Fibroblast of skin of scalp (primary cell): ENCODE results near the gene CPTP.
"Not testable (repeated sequence)": the region's sequence is repeated elsewhere in the genome, so short reads cannot be mapped to it uniquely, and the experiment has no call there.

Experiments used
- DNase-seq: peaks from one replicate; pipeline ENCODE4 v3.0.0-alpha.2; 2013

CPTP gene

GRCh38 chr1:1352786-1353388 is 28.3 kb downstream of the CPTP start:
- no peak for DNase-seq

DNA sequence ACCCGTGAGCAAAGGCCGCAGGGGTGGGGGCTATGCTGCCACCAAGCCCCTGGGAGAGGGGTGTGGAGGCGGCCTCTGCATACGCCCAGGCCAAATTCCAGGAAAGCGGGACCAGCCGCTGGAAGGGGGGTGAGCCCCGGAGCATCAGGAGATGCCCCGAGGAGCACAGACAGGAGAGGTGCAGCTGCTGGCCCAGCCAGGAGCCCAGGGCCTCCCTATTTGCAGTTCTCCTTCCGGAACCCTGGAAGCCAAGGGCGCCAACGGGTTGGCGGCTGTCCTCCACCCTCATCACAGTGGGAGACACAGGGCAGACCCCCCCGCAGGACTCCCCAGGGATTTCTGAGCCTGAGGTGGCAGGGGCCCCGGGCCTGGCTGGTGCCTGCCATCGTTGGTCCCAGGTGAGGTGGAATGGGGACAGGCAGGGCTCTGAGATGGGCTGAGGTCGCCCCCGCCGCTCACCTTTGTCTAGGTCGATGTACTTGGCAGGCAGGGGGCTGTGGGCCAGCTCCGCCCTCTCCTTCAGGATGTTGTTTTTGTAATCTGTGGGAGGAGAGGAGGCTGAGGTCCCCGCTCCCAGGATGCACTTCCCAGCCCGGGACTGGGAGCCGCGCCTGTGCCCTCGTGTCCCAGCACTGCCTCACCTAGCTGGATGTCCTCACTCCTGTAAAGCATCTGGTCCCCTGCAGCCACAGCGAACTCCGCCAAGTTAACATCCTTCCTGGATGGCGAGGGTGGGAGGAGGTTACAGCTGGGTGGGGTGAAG is 29.0 kb downstream of the CPTP start:
- no peak for DNase-seq

DNA sequence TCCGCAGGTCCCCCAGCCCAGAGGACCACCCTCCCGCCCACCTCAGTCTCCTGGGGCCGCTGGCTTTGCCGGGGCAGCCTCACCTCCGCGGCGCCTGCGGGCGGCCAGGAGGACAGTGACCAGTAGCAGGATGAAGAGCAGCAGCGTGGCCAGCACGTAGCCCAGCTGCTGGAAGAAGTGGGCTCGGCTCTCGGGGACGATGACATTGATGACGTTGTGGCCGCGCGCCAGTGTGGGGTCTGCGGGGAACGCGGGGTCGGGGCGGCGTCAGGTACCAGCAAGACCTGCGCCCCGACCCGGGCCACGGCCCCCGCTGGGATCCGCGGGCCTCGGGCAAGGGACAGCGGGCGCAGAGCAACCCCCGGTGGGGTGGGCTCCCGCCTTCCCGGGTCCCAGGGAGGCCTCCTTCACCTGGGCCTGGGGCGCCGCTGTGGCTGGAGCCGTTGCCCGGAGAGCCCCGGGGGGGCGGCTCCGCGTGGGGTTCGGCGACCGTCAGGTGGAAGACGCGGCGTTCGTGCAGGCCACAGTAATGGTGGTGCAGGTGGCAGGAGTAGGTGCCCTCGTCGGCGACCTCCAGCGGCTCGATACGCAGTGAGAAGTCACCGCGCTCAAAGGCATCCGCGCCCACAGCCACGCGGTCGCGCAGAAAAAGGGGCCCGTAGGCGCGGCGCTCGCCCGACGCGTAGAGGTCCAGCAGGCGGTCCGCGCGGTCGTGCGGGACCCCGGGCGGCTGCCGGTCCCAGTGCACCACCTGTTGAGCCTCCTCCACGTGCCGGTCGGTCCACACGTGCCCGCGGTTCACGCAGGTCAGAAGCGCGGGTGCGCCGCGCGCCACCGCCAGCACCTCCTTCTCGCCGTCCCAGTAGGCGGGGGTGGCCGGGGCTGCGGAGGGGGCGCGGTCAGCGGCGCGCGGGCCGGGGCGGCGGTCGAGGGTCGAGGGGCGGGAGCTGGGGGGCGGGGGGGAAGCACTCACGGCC is 30.0 kb downstream of the CPTP start:
- DNase-seq, result no peak

DNA sequence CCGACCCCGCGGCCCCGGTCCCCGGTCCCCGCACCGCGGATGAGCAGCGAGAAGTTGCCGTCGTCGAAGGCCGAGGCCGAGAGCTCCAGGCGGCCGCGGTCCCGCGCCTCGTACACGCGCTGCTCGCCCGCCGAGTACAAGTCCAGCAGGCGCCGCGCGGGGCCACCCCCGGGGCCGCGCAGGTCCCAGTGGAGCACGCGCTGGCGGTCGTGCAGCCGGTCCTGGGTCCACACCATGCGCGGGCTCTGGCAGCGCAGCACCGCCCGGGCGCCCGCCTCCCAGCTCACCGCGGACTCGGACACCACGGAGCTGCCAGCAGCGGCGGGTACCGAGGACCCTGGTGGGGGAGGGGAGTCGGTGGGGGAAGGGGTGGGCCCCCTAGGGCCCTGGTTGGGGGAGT is 30.8 kb downstream of the CPTP start:
- DNase-seq, result no peak

DNA sequence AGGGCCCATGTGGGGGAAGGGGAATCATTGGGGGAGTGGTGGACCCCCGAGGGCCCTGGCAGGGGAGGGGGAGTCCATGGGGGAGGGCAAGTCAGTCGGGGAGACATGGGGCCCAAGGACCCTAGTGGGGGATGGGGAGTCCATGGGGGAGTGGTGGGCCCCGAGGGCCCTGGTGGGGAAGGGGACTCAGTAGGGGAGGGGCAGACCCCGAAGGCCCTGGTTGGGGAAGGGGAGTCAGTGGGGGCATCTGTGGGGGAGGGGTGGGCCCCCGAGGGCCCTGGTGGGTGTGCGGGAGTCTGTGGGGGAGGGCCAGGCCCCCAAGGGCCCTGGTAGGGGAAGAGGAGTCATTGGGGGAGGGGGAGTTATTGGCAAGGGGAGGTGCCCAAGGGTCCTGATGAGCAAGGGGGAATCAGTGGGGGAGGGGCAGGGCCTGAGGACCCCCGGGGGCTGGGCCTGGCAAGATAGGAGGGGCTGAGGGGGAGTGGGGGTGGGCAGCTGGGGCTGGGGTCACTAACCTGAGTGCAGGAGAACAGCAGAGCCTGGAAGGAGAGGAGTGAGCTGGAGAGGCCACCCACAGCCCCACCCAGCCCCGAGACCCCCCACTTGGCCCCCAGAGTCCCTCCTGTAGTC is 31.7 kb downstream of the CPTP start:
- DNase-seq, result no peak

DNA sequence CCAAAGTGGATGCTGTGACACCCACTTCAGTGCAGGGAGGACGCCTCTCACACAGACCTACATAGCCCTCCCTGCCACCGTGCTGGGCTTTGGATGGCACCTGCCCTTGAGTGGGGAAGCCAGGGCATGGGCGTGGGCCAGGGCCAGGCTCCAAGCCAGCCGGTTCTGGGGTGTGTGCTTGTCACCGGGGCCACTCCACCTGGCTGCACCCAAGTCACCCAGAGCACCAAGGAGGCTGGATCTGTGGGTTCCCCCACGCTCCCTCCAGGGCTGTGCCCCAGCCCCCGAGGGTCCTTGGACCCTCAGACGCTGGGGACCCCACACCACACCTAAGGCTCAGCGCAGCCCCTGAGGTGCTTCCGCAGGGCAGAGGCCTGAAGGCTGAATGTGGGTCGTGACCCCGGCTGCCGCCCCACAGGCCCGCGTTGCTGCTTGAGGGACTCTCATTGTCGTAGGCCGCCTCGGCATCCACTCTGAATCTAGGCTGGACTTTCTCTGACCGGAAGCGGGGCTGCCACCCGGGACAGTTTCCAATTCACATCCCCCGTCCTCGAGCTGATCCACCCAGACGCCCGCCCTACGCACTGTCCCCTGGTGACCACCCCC is 32.3 kb downstream of the CPTP start:
- DNase-seq, result no peak

DNA sequence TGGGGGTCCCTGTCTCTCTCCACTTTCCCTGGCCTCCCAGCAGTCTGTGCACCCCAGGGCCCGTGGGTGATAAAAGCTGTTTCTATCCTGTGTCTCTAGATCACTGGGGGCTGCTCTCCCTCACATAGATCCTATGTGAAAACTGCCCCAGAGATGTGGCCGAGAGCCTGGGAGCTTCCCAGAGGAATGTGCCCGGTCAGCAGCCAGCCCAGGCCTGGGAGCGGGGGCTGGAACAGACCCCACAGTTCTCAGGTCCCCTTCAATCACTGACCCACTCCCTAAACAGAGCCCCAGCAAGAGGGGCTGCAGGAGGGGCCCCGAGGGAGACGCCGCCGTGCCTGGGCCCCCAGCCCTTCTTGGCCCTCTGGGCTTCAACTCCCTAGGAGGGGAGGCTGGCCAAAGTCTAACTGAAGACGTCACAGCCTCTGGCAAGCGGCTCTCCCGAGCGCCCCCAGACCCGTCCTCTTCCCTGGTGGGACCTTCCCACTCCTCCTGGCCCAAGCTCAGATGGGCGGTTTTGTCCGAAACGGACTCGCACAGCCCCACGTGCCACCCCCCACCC is 33.4 kb downstream of the CPTP start:
- no peak for DNase-seq

GRCh38 chr1:1358433-1359271 is 34.0 kb downstream of the CPTP start, which contains the start of gene MXRA8:
MXRA8 (minus strand) TSS chr1:1358555; CDS start chr1:1358504, 51 bp downstream.
- DNase-seq, result peak; percentile 94

- DNase-seq, result peak; percentile 86
Observed at GRCh38 chr1:1359308-1359663, 34.7 kb downstream of the CPTP start.

DNA sequence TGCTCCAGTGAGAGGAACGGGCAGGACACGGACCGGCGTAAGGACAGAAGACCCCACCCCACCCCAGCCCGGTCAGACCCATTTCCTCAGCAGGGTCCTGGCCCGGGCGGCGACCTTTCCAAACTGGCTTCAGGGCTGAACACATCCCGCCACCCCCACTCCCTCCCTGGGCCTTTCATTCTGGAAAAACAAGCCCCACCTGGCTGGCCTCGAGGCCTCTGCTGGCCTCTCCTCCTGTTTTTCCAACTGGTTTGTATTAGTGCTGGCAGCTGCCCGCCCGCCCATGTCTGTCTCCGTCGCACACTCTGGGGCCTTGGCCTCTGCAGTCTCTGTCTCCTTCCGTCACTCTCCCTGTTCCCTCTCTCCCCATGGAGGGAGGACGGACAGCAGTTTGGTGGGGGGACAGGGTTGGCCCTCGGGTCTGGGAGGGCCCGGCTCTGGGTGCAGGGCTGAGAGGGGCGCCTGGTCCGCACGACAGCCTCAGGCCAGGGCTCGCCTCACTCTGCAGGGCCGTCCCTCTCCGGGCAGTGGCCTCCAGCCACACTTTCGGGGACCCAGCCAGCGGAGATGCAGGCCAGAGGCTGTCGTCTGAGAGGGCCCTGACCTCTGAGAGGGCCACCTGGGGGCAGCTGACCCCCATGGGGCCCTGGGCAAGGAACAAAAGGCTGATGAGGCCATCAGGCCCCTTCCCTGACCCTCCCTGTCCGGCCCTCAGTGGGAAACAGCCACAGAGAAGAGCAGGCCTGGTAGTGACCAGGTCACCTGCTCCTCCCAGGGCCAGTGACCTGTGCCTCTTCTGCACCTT is 35.3 kb downstream of the CPTP start:
- DNase-seq, result peak; percentile 89

GRCh38 chr1:1360506-1361169 is 36.0 kb downstream of the CPTP start:
- DNase-seq, result peak; percentile 96

DNA sequence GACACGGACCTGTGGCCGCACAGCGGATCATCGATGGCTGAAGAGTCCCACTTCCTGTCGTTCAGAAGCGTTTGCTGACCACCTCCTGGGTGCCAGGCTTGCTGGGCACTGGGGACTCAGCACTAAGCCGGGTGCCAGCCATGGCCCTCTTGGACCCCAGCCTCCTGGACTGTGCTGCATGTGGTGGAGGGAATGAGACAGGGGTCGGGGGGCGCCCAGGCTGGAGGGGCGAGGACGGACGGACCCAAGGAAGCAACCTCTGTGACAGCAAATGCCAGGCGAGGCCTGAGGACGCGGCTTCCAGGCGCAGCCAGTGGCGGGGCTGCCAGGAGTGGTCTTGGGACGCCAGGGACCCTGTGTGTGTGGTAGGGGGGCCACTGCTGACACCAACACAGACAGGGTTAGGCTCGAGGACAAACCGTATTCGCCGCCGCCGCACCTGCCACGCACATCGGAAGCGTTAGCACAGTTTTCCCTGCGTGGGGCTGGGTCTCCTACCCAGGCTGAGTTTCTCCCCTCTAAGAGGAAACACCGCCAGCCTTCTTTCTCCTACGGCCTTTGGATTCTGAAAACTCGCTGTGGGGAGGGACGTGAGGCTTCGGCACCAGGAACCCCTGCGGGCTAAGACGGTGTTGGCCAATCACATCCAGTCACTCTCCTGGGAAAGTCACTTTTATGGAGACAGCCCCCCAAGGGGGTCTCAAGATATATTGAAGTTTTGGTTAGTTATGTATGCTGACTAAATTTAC is 36.8 kb downstream of the CPTP start:
- DNase-seq, result no peak

DNA sequence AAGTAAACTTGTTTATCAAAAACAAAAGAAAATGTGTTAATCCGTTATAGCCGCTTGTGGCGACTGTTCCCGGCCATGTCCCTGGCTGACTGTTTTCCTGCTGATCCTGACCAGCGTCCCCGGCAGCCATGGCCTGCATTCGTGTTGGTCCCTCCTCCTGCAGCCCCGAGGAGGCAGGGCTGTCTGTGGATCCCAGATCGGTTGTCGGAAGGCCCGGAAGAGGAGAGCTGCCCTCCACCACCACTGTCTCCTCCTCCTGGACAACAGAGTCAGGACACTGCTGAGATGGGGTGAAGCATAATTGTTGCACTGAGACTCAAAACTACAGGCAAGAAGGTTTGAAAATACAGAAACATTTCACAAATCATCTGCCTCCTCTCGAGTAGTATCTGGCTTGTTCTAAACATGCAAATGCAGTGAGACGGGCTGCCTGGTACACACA is 37.4 kb downstream of the CPTP start:
- DNase-seq, result peak; percentile 90

DNA sequence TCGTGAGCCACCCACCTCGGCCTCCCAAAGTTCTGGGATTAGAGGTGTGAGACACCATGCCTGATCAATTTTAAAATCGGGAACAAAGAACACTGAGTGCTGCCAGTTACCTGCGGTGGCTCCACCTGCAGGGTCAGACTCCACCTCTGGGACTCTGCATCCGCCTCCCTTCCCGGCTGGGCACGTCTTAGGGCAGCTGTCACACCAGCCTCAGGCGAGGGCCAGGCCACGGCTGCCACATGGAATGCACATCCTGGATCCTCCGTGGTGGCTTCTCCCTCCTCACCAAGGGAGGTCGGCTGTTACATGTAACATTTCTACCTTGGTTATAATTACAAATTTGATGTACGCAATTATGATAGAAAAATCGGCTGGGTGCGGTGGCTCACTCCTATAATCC is 39.7 kb downstream of the CPTP start:
- DNase-seq, result no peak

DNA sequence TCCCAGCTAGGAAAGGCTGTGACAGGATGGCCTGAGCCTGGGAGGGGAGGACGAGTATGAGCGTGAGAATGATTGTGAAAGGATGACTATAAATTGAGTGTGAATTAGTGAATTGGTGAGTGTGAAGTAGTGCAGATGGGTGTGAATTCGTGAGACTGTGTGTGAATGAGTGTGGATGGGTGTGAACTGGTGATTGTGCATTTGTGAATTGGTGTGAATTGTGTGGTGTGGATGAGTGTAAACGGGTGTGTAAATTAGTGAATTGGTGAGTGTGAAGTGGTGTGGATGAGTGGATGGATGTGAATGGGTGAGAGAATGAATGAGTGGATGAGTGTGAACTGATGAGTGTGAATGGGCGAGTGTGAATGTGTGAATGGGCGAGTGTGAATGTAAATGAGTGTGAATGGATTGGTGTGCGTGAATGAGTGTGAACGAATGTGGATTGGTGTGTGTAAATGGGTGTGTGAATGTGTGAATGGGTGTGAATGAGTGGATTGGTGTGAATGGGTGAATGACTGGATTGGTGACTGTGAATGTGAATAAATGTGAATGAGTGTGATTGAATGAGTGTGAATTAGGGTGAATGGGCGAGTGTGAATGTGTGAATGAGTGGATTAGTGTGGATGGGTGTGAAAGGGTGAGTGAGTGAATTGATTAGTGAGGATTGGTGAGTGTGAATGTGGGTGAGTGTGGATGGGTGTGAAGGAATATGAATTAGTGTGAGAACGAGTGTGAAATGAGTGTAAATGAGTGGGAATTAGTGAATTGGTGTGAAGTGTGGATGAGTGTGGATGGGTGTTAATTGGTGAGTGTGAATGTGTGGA is 41.5 kb downstream of the CPTP start:
- no peak for DNase-seq

DNA sequence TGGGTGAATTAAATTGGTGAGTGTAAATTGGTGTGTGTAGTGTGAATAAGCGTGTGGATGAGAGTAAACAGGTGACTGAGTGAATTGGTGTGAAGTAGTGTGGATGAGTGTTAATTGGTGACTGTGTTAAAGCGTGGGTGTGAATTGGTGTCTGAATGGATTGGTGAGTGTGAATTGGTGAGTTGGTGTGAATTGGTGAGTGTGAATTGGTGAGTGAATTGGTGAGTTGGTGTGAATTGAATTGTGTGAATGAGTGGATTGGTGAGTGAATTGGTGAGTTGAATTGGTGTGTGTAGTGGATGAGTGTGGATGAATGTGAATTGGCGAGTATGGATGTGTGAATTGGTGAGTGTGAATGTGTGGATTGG is 42.1 kb downstream of the CPTP start:
- no peak for DNase-seq

GRCh38 chr1:1367315-1367714 is 42.7 kb downstream of the CPTP start:
- no peak for DNase-seq

- DNase-seq, result not testable (repeated sequence)
Observed at GRCh38 chr1:1370094-1370493, 45.5 kb downstream of the CPTP start.
